Coronary artery (tissue), 2 donors: ENCODE results near the gene PCDHB10.
"Not testable (repeated sequence)": the region's sequence is repeated elsewhere in the genome, so short reads cannot be mapped to it uniquely, and the experiment has no call there.

Source experiments
- DNase-seq: peaks from one replicate; pipeline ENCODE4 v3.0.0-alpha.2; 2017; ENCODE audit warnings: low spot score
- H3K27ac ChIP-seq, 2 donors: fragments of 200-600 bp; sonication (generic); one replicate each; pipeline ENCODE4 v1.5.1; 2016 to 2019
- H3K4me3 ChIP-seq: fragments of 200-600 bp; sonication (generic); 2 replicates; pipeline ENCODE4 v1.5.1; 2016; ENCODE audit warnings: mild to moderate bottlenecking, moderate library complexity
- TF ChIP-seq, protein P1 (sequence below): fragments of 200-600 bp; sonication (generic); IDR thresholded peaks from one replicate; pipeline ENCODE4 v1.5.1; 2019; ENCODE audit warnings: antibody characterized with exemption

PCDHB10 gene

DNA sequence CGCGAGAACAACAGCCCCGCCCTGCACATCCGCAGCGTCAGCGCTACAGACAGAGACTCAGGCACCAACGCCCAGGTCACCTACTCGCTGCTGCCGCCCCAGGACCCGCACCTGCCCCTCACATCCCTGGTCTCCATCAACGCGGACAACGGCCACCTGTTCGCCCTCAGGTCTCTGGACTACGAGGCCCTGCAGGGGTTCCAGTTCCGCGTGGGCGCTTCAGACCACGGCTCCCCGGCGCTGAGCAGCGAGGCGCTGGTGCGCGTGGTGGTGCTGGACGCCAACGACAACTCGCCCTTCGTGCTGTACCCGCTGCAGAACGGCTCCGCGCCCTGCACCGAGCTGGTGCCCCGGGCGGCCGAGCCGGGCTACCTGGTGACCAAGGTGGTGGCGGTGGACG lies 23.4 kb downstream of the PCDHB10 start:
- DNase-seq = not testable (repeated sequence)

DNA sequence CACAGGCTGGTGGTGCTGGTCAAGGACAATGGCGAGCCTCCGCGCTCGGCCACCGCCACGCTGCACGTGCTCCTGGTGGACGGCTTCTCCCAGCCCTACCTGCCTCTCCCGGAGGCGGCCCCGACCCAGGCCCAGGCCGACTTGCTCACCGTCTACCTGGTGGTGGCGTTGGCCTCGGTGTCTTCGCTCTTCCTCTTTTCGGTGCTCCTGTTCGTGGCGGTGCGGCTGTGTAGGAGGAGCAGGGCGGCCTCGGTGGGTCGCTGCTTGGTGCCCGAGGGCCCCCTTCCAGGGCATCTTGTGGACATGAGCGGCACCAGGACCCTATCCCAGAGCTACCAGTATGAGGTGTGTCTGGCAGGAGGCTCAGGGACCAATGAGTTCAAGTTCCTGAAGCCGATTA lies 23.9 kb downstream of the PCDHB10 start:
- DNase-seq, H3K27ac ChIP-seq, H3K4me3 ChIP-seq: not testable (repeated sequence)

More for the DNA sequence above, 23.4 kb downstream of the PCDHB10 start:
- H3K4me3 ChIP-seq = peak overlapping the region; percentile 40
- not testable (repeated sequence) for H3K27ac ChIP-seq

DNA sequence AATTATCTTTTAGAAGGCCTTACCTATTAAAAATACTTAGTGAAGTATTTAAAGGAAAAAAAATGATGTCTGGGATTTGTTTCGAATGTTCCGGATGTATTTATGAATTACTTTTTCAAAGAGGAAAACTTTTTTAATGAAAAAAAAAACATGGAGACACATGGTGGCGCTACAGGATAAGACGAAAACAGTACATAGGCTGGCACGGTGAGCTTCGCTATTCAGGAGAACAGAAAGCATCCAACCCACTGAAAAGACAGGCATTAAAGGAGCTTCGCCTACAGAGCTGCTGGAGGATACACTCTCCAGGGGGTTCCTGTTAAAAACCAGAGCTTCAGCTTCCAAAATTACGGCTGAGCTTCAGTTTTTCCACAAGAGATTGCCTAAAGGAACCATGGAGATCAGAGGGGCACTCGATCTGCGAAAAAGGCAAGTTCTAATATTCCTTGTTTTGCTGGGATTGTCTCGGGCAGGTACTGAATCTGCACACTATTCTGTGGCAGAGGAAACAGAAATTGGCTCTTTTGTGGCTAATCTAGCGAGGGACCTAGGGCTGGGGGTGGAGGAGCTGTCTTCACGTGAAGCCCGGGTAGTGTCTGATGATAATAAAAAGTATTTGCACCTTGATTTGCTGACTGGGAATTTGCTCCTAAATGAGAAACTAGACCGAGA lies 31.1 kb downstream of the PCDHB10 start, which contains the start of gene PCDHB14:
Gene PCDHB14, plus strand, starts transcription at position 232 of the 672 bp plus-strand sequence. Its CDS starts 163 bp downstream, at position 395.
- TF ChIP-seq, protein P1, sequence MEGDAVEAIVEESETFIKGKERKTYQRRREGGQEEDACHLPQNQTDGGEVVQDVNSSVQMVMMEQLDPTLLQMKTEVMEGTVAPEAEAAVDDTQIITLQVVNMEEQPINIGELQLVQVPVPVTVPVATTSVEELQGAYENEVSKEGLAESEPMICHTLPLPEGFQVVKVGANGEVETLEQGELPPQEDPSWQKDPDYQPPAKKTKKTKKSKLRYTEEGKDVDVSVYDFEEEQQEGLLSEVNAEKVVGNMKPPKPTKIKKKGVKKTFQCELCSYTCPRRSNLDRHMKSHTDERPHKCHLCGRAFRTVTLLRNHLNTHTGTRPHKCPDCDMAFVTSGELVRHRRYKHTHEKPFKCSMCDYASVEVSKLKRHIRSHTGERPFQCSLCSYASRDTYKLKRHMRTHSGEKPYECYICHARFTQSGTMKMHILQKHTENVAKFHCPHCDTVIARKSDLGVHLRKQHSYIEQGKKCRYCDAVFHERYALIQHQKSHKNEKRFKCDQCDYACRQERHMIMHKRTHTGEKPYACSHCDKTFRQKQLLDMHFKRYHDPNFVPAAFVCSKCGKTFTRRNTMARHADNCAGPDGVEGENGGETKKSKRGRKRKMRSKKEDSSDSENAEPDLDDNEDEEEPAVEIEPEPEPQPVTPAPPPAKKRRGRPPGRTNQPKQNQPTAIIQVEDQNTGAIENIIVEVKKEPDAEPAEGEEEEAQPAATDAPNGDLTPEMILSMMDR = no peak
- peak within 1 kb of the TSS; percentile 49 for H3K4me3 ChIP-seq
- H3K27ac ChIP-seq = no peak within 1 kb of the TSS
- no peak for DNase-seq

DNA sequence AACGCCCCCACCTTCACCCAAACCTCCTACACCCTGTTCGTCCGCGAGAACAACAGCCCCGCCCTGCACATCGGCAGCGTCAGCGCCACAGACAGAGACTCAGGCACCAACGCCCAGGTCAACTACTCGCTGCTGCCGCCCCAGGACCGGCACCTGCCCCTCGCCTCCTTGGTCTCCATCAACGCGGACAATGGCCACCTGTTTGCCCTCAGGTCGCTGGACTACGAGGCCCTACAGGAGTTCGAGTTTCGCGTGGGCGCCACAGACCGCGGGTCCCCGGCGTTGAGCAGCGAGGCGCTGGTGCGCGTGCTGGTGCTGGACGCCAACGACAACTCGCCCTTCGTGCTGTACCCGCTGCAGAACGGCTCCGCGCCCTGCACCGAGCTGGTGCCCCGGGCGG lies 32.7 kb downstream of the PCDHB10 start:
- not testable (repeated sequence) for H3K4me3 ChIP-seq, H3K27ac ChIP-seq, DNase-seq

DNA sequence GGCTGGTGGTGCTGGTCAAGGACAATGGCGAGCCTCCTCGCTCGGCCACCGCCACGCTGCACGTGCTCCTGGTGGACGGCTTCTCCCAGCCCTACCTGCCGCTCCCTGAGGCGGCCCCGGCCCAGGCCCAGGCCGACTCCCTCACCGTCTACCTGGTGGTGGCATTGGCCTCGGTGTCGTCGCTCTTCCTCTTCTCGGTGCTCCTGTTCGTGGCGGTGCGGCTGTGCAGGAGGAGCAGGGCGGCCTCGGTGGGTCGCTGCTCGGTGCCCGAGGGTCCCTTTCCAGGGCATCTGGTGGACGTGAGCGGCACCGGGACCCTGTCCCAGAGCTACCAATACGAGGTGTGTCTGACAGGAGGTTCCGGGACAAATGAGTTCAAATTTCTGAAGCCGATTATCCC lies 33.3 kb downstream of the PCDHB10 start:
- not testable (repeated sequence) for DNase-seq

DNA sequence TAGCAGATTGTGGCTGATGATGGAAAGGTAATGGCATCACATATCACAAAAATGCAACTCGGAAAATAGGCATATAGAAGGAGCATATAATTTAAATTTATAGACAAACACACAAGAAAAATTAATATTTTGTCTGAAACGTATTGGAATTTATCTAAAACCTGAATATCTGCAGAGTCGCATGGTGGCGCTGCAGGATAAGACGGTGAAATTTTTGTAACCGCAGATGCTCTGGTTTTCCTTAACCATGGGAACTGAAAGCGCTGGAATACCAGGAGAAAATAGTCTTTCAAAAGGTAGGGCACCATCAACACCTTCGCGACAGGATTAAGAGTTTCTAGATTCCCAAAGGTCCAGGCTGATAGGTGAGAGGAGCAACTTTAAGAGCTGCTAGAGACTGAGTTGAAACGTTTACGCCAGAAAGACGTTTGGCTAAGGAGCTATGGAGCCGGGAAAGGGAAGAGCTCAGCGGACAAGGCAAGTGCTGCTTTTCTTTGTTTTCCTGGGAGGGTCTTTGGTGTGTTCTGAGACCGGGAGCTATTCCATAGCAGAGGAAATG lies 42.0 kb downstream of the PCDHB10 start:
- TF ChIP-seq, protein P1 = no peak
- peak overlapping the region; percentile 55 for H3K4me3 ChIP-seq
- no peak for DNase-seq
- no peak overlapping the region for H3K27ac ChIP-seq

More for the DNA sequence above, 33.3 kb downstream of the PCDHB10 start:
- not testable (repeated sequence) for H3K27ac ChIP-seq, H3K4me3 ChIP-seq

DNA sequence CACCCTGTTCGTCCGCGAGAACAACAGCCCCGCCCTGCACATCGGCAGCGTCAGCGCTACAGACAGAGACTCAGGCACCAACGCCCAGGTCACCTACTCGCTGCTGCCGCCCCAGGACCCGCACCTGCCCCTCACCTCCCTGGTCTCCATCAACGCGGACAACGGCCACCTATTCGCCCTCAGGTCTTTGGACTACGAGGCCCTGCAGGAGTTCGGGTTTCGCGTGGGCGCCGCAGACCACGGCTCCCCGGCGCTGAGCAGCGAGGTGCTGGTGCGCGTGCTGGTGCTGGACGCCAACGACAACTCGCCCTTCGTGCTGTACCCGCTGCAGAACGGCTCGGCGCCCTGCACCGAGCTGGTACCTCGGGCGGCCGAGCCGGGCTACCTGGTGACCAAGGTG lies 43.8 kb downstream of the PCDHB10 start:
- peak overlapping the region; percentile 30 for H3K4me3 ChIP-seq
- not testable (repeated sequence) for DNase-seq, H3K27ac ChIP-seq

DNA sequence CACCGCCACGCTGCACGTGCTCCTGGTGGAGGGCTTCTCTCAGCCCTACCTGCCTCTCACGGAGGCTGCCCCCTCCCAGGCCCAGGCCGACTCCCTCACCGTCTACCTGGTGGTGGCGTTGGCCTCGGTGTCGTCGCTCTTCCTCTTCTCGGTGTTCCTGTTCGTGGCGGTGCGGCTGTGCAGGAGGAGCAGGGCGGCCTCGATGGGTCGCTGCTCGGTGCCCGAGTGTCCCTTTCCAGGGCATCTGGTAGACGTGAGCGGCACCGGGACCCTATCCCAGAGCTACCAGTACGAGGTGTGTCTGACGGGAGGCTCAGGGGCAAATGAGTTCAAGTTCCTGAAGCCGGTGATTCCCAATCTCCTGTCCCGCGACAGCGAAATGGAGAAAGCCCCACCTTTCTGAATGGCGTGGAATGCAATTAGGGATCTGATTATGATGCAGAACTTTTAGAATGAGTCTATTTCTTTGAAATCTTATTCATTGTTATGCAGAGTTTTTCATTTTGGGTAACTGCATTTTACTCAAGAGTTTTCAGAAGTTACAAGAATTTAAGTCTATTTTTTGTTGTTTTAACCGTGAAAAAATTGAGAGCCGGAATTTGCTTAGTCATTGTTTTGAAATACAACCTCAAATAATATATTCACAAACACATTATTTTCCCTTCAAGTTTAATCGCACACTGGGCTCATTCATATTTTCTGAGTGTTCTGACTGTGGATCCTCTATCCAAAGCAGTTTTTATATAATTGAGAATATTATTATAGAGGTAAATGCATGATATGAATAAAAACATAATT lies 44.6 kb downstream of the PCDHB10 start:
- H3K27ac ChIP-seq = no peak overlapping the region
- H3K4me3 ChIP-seq = peak overlapping the region; percentile 30
- DNase-seq = no peak
- TF ChIP-seq, protein P1 = no peak

DNA sequence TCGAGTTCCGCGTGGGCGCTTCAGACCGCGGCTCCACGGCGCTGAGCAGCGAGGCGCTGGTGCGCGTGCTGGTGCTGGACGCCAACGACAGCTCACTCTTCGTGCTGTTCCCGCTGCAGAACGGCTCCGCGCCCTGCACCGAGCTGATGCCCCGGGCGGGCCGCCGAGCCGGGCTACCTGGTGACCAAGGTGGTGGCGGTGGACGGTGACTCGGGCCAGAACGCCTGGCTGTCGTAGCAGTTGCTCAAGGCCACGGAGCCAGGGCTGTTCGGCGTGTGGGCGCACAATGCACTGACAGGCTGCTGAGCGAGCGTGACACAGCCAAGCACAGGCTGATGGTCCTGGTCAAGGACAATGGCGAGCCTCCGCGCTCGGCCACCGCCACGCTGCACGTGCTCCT lies 49.3 kb downstream of the PCDHB10 start:
- DNase-seq = no peak
- H3K4me3 ChIP-seq = peak overlapping the region; percentile 45
- TF ChIP-seq, protein P1 = no peak
- no peak overlapping the region for H3K27ac ChIP-seq
